GM21737 (cell line): ENCODE data around the gene PPP2R2C.

Experiments used
- ATAC-seq: cut with Tn5 transposase; IDR thresholded peaks from one replicate; pipeline ENCODE4 v1.9.1; 2021; ENCODE audit warnings: mild to moderate bottlenecking, moderate library complexity; ENCODE audit not compliant: unreplicated experiment

PPP2R2C gene

DNA sequence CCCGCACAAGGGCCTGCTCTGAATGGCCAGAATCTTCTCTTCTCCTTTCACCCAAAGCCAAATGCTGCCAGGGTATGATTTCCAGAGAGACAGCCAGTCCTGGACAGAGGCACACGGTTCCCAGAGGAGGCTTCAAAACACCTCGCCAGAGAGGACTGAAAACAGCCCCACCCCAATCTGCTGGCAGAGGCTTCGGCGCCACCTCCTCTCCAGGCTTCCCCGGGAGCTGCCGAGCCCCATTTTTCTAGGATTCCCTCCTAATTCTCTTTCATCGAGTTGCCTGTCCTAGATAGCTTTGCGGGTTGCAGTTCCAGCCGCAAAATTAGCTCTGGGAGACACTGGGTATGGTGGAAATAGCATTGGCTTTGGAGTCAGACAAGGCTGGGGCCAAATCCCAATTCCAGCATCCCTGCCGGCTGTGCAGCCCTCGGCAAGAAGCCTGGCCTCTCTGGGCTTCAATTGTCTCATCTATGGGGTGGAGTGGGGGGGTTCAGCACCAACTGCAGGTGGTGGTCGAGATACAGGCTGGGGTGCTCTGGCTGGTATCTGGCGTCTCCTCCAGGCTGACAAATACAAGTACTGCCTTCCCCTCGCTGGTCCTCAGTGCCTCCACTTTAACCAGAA, 22.6 kb downstream of the PPP2R2C start:
- no peak for ATAC-seq

DNA sequence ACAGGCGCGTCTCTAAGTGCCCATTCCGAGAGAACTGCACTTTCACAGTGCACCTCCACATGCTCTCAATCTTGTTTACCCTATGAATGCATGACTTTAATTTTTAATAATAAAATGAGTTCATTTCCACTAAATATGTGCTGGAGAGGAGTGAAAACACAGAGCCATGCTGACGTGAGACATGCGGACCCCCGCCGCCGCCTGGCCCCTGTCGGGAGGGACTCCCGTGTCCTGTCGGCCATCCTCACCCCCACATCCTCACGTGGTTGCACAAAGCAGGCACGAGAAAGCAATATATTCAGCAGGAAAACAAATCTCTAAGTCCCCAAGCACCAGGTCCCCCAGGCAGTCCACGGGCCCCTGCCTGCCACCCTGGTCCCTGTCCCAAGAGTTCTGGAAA, 23.1 kb downstream of the PPP2R2C start:
- ATAC-seq, result no peak

- no peak for ATAC-seq
Observed at GRCh38 chr4:6448476-6449170, 23.8 kb downstream of the PPP2R2C start.

GRCh38 chr4:6447672-6448171, 24.7 kb downstream of the PPP2R2C start:
- ATAC-seq, result no peak

DNA sequence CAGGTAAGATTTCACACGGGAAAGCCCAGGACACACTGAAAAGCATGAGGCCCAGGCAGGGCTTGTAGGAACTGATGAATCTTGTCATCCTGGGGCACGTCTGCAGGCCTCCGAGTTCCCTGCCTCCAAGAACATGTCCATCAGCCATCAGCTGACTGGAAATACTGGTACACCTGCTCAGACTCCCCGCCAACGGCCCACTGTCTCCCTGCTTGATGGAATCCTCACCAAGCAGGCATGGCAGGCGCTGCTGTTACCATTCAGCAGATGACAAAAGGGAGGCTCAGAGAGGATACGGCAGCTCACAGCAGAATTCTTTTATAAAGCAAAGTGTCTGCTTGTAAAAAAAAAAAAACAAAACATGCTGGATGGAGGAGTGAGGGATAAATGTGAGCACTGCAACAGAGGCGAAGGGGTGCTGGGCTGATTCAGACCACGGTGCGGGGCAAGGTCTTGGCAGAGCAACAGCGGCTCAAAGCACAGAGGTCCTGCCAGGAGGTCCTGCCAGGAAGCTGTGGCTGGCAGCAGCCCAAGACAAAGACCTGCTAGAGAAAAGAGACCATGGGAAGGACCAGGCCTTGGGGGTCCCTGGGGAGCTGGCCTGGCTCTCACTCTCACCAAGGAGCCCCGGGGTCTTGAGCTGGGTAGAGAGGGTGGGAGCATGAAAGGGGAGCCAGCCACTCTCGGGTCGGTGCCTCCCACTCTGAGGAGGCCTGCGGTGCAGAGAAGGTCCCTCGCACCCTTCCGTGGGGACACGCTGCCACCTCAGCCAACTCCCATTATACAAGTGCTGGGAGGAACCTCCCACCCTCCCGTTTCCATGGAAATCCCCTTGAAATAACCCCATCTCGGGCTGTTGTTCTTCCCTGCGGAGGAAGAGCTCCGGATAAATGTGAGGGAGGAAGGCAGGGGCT, 25.6 kb downstream of the PPP2R2C start:
- ATAC-seq, result no peak

DNA sequence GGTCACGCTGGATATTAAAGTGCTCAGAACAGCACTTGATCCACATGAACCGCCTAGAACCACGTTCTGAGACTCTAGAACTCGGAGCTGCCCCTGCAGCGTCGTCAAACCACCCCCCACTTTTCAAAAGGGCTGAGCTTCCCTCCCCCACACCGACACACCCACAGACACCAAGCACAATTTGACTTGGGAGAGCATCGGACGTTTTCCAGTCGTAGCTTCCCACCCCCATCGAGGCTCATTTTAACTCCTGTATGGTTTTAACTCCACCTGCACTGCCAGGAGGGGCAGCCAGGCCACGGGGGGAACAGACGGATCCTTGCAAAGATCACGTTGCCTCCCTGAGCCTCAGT, 26.3 kb downstream of the PPP2R2C start:
- ATAC-seq, result no peak

GRCh38 chr4:6445403-6446129, 26.8 kb downstream of the PPP2R2C start:
- no peak for ATAC-seq

GRCh38 chr4:6444582-6444981, 27.8 kb downstream of the PPP2R2C start:
- no peak for ATAC-seq

GRCh38 chr4:6443035-6444023, 29.1 kb downstream of the PPP2R2C start:
- no peak for ATAC-seq

GRCh38 chr4:6442555-6442954, 29.9 kb downstream of the PPP2R2C start:
- ATAC-seq, result no peak

- no peak for ATAC-seq
Observed at GRCh38 chr4:6441758-6442157, 30.7 kb downstream of the PPP2R2C start.

DNA sequence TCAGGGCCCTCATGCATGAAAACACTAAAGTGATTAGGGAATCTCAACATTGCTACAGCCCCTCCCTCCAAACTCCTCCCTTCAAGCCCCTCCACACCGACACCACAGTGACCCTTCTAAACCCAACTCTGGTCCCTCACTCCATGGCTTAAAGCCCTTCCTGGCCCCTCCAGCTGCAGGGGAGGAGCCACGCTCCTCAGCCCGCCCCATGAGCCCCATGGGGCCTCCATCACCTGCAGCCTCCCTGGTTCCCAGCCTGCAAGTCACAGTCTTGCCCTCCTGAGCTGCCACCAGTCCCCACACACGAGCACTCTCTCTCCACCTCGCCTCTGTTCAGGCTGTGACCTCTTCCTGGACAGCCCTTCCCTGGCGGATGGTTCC, 31.2 kb downstream of the PPP2R2C start:
- ATAC-seq, result no peak

- no peak for ATAC-seq
Observed at GRCh38 chr4:6440506-6441201, 31.8 kb downstream of the PPP2R2C start.

DNA sequence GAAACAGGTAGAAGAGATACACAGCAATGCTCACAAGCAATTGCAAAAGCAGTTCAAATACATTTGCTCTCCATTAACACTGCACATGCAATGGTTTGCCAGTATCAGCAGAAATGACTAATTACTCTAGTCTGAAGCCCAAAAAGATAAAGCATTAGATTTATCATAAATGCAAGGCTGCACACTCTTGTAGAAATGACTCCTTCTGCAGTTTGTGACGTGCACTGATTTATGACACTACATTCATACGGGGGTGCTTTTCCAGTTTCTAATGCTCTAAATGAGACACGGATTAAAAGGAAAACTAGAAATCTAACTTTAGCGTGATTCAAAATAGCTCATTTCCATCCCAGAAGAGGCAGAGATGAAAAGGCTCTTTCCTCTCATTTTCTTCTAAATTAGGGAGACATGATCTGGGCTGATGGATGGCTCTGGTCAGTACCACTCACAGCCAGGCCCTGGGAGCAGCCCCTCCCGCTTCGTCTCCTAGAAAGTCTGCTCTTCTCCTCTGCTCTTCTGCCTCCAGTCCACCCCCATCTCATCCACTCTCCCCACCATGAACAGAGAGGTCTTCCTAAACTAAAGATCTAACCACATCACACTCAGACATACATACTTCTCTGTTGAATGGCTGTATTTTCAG, 33.2 kb downstream of the PPP2R2C start:
- no peak for ATAC-seq

DNA sequence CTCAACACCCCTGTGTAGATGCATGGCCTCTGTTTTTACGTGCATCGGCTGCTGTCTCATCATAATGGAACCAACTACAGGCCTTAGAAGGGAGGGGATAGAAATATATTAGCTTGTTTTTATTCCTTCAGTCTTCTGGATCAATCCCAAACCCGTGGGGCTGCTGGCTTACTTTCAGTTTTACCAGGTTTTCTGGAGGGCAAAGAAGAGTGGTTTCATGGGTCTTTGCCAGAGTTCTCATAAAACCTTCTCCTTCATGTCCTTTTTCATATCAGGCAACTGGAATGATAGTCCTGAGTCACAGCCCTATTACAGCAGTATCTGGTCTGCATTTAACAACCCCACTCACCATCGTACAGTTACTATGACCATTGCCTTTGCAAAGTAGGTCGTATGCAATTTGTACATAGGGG, 34.6 kb downstream of the PPP2R2C start:
- ATAC-seq, result no peak

GRCh38 chr4:6435010-6435409, 37.4 kb downstream of the PPP2R2C start:
- no peak for ATAC-seq

DNA sequence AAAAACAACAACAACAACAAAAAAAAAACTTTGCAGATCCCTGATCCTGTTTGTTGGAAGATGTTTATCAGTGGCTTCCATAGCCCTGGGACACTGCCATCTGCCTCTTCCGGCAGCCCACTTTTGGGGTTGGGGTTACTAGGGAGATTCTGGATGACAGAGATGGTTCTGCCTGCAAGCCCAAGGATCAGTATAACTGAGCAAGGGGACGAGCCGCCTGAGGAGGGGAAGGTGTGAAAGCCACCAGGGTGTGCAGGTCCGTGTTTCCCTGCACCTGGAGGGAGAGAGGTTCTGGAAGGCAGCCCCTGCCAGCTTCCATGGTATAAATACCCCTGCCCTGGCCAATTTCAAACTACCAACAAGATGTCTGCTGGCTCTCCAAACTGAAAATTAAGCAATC, 41.5 kb downstream of the PPP2R2C start:
- no peak for ATAC-seq

DNA sequence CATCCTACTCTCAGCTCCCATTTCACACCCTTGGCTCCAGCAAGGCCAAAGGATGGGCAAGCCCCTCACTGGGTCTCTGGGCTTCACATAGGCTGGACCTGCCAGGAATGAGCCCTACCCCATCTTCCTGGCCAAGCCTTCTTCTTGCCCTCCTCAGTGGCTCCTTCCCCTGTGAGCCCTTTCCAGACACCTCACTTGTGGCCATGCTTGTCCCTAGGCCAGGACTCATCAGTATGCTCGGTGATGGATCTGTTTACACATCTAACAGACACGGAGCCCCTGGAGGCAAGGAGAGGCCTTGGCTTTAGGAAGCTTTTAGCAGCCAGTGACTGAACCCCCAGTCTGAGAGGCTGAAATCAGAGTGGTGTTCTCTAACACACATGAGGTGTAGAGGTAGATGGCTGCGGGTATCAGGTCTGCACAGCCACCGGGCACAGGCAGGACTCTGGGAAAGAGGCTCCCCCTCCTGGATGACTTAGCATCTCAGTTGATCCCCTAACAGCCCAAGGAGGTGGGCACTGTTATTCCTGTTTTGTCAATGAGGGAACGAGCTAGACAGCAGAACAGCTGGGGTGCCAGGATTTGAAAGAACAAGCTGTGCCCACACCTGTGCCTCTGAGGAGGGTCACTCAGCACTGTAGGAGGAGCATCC, 44.8 kb downstream of the PPP2R2C start:
- no peak for ATAC-seq
